HEK293T (cell line): ENCODE data around the gene FNDC3B.

ENCODE experiments used
- CTCF ChIA-PET: fragments of 350-600 bp; formaldehyde crosslinking; extraction: SDS; loops from one replicate; lab custom pipeline; 2021; ENCODE audit warnings: antibody characterized with exemption, inconsistent platforms; lab: Yijun Ruan, JAX
- POLR2A ChIA-PET: fragments of 350-600 bp; formaldehyde crosslinking; extraction: SDS; loops from one replicate; lab custom pipeline; 2020; ENCODE audit warnings: antibody characterized with exemption, inconsistent platforms; lab: Yijun Ruan, JAX
- DNase-seq: peaks from one replicate; pipeline ENCODE4 v3.0.0; 2012; ENCODE audit warnings: mixed read lengths; ENCODE audit errors: extremely low spot score
- ARNT ChIP-seq: fragments of 450-650 bp; IDR thresholded peaks from 2 replicates; pipeline ENCODE4 v1.6.1; 2017; ENCODE audit warnings: mild to moderate bottlenecking
- BHLHE40 ChIP-seq: fragments of 450-650 bp; IDR thresholded peaks from 2 replicates; pipeline ENCODE4 v1.6.1; 2016; ENCODE audit warnings: mild to moderate bottlenecking, moderate library complexity, borderline replicate concordance
- CTBP1 ChIP-seq: fragments of 450-650 bp; IDR thresholded peaks from 2 replicates; pipeline ENCODE4 v1.6.1; 2016; ENCODE audit warnings: borderline replicate concordance
- ELF4 ChIP-seq: fragments of 450-650 bp; IDR thresholded peaks from 2 replicates; pipeline ENCODE4 v1.6.1; 2017; ENCODE audit warnings: antibody characterized with exemption
- FOXA1 ChIP-seq: fragments of 450-650 bp; IDR thresholded peaks from 2 replicates; pipeline ENCODE4 v1.6.1; 2016; ENCODE audit warnings: mild to moderate bottlenecking
- FOXK2 ChIP-seq: fragments of 450-650 bp; IDR thresholded peaks from 2 replicates; pipeline ENCODE4 v1.6.1; 2016; ENCODE audit warnings: mild to moderate bottlenecking
- FOXM1 ChIP-seq: fragments of 450-650 bp; IDR thresholded peaks from 2 replicates; pipeline ENCODE4 v1.6.1; 2017; ENCODE audit warnings: mild to moderate bottlenecking, borderline replicate concordance
- HDGF ChIP-seq: fragments of 450-650 bp; IDR thresholded peaks from 2 replicates; pipeline ENCODE4 v1.6.1; 2017; ENCODE audit warnings: antibody characterized with exemption, borderline replicate concordance
- L3MBTL2 ChIP-seq: fragments of 450-650 bp; conservative IDR thresholded peaks from 2 replicates; pipeline ENCODE4 v1.6.1; 2016; ENCODE audit warnings: mild to moderate bottlenecking
- LEF1 ChIP-seq: fragments of 450-650 bp; IDR thresholded peaks from 2 replicates; pipeline ENCODE4 v1.6.1; 2017; ENCODE audit warnings: mild to moderate bottlenecking, borderline replicate concordance
- NFRKB ChIP-seq: fragments of 450-650 bp; IDR thresholded peaks from 2 replicates; pipeline ENCODE4 v1.6.1; 2016; ENCODE audit warnings: mild to moderate bottlenecking, moderate library complexity
- SP1 ChIP-seq: fragments of 450-650 bp; IDR thresholded peaks from 2 replicates; pipeline ENCODE4 v1.6.1; 2017
- SUZ12 ChIP-seq: fragments of 450-650 bp; IDR thresholded peaks from 2 replicates; pipeline ENCODE4 v1.6.1; 2016; ENCODE audit warnings: mild to moderate bottlenecking
- TARDBP ChIP-seq: fragments of 450-650 bp; IDR thresholded peaks from 2 replicates; pipeline ENCODE4 v1.6.1; 2016
- ZNF384 ChIP-seq: fragments of 450-650 bp; IDR thresholded peaks from 2 replicates; pipeline ENCODE4 v1.6.1; 2016
- TF ChIP-seq, protein P1 (sequence below): fragments of 450-650 bp; IDR thresholded peaks from 2 replicates; pipeline ENCODE4 v1.6.1; 2016

FNDC3B gene

DNA sequence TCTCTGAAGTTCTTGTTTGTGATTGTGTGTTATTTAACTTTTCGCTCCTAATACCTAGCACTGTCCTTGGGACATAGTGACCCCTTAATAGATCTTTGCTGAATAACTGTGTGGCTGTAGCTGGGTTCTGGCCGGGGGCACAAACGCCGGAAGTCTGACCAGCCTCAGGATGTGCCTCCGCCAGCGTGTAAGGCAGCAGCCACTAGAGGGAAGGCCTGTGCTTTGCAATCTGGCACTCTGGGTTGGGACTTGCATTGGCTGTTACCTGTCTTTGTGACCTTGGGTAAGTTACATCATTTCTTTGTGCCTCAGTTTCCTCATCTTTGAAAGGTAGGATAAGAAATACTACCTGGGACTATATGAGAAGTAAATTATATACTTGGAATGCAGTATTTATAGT is 250.2 kb downstream of the FNDC3B start:
- ChIA-PET CTCF (interaction anchor here (1.0 kb wide), 1 partner anchor 9 kb away, joined by 3 read pairs; no protein-coding TSS in a partner anchor), POLR2A (no interaction called here)
- TF ChIP-seq BHLHE40, result no peak
- TF ChIP-seq CTBP1, result no peak
- no peak for TF ChIP-seq ELF4
- no peak for TF ChIP-seq HDGF
- TF ChIP-seq FOXA1, result no peak
- no peak for TF ChIP-seq ZNF384
- no peak for TF ChIP-seq SUZ12
- TF ChIP-seq ARNT, result no peak
- no peak for TF ChIP-seq LEF1
- no peak for TF ChIP-seq L3MBTL2
- no peak for TF ChIP-seq SP1
- no peak for TF ChIP-seq FOXK2
- TF ChIP-seq TARDBP, result no peak
- TF ChIP-seq, protein P1, sequence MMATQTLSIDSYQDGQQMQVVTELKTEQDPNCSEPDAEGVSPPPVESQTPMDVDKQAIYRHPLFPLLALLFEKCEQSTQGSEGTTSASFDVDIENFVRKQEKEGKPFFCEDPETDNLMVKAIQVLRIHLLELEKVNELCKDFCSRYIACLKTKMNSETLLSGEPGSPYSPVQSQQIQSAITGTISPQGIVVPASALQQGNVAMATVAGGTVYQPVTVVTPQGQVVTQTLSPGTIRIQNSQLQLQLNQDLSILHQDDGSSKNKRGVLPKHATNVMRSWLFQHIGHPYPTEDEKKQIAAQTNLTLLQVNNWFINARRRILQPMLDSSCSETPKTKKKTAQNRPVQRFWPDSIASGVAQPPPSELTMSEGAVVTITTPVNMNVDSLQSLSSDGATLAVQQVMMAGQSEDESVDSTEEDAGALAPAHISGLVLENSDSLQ, result no peak
- TF ChIP-seq FOXM1, result no peak
- no peak for TF ChIP-seq NFRKB
- peak; percentile 22 for DNase-seq

DNA sequence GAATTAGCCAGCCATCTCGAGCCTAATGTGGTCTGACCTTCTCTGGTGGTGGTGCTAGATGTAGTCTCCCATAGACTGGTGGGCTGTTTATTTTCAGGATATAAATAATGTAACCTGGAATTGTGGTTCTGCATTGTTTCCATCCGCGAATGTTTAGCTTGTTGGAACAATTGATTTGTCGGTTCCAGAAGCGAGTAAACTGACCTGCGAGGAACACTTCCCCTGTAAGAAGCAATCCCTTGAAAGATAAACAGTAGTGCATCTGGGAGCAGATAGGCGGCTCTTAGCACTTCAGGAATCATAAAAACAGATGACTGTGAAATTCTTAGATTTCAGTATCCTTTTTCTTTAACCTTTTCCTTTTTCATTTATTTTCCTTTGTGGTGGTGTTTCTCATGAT is 251.1 kb downstream of the FNDC3B start:
- no peak for DNase-seq
- TF ChIP-seq SP1 (no peak), TARDBP (no peak), BHLHE40 (no peak), NFRKB (no peak), SUZ12 (no peak), L3MBTL2 (no peak), FOXA1 (no peak), CTBP1 (no peak), HDGF (no peak), ARNT (no peak), ZNF384 (no peak)
- TF ChIP-seq, protein P1, result no peak
- POLR2A ChIA-PET, result no interaction called here
- CTCF ChIA-PET, result no interaction called here

DNA sequence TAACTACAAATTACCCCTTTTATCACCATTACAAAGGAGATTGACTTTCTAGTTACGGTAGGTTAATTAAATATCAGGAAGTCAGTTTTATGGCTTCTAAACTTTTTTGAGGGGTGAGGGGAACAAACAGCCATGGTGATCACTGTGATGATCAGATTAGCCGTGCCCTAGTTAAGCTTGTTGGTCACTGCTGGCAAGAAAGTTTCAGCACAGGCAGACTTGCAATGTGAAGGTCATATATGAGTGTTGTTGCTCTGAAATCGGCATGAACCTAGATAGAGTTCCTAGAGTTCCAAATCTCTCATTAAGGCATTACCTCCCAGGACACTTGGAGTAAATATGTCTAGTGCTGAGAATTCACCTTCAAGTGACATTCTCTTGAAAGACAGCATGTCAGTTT is 252.3 kb downstream of the FNDC3B start:
- DNase-seq, result no peak
- POLR2A ChIA-PET, result no interaction called here
- TF ChIP-seq LEF1, result no peak
- TF ChIP-seq ELF4, result no peak
- no peak for TF ChIP-seq BHLHE40
- TF ChIP-seq L3MBTL2, result no peak
- no peak for TF ChIP-seq SUZ12
- TF ChIP-seq SP1, result no peak
- no peak for TF ChIP-seq ARNT
- no peak for TF ChIP-seq NFRKB
- TF ChIP-seq TARDBP, result no peak
- TF ChIP-seq CTBP1, result no peak
- TF ChIP-seq, protein P1, result no peak
- CTCF ChIA-PET, result no interaction called here

DNA sequence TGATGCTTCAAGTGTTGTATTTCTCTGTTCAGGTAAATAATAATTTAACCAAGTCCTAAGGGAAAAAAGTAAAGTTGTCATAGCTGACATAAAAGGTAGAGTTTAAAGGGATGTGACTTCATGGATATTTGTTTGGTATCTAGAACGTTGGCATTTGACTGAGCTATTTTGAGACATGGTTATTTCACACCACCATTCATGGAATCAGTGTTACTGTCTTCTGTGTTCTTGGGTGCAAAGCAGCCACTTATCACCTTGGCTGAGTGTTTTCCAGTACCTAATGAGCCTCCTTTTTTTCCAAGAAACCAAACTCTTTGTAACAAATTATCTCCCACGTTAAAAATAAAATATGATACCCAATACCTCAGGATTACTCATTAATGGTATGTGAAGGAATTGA is 253.0 kb downstream of the FNDC3B start:
- ChIA-PET POLR2A (interaction anchor here (0.6 kb wide), 1 partner anchor 264 kb away, joined by 3 read pairs; no protein-coding TSS in a partner anchor), CTCF (no interaction called here)
- DNase-seq, result no peak
- TF ChIP-seq ELF4 (no peak), NFRKB (no peak), SUZ12 (no peak), ZNF384 (no peak), FOXK2 (no peak), HDGF (no peak), FOXM1 (no peak), SP1 (no peak), ARNT (no peak), LEF1 (no peak), CTBP1 (no peak), BHLHE40 (no peak), L3MBTL2 (no peak), TARDBP (no peak), FOXA1 (no peak)
- TF ChIP-seq, protein P1, result no peak

DNA sequence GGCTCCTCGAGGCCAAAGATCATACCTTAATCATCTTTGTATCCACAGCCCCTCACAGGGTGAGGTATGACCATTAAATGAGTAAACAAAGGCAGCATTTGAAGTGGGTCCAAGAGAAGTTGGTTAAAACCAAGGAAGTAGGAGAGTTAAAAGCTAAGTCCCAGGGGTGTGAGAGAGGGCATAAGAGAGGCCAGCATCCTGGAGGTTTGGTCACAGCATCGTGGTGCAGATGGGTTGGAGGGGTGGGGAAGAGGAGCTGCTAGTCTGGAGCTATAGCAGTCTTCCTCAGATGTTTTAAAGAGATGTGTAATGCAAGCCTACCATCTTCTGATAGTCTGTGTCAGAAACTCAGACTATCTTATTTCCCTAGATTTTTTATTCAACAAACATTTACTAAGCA is 253.7 kb downstream of the FNDC3B start:
- DNase-seq, result no peak
- CTCF ChIA-PET, result no interaction called here
- POLR2A ChIA-PET, result no interaction called here
- TF ChIP-seq HDGF (no peak), TARDBP (no peak), BHLHE40 (no peak), SUZ12 (no peak), ELF4 (no peak), FOXM1 (no peak)

DNA sequence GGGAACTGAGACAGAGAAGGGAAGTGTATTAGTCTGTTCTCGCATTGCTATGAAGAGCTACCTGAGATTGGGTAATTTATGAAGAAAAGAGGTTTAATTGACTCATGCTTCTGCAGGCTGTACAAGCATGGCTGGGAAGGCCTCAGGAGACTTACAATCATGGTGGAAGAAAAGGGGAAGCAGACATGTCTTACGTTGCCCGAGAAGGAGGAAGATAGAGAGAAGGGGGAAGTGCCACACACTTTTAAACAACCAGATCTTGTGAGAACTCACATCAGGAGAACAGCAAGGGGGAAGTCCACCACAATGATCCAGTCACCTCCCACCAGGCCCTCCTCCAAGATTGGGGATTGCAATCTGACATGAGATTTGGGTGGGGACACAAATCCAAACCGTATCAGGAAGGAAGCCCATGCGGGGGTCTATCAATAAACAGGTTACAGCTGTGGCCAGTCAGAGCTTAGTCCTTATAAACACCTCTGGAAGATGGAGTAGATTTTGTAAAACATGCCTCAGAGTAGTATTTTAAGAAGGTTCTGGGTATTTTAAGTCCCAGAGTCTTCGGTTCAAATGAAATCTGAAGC is 254.9 kb downstream of the FNDC3B start:
- TF ChIP-seq TARDBP, result no peak
- TF ChIP-seq LEF1, result no peak
- TF ChIP-seq FOXA1, result no peak
- TF ChIP-seq, protein P1, result no peak
- no peak for TF ChIP-seq ZNF384
- TF ChIP-seq ELF4, result no peak
- no peak for TF ChIP-seq CTBP1
- TF ChIP-seq FOXK2, result no peak
- no peak for TF ChIP-seq ARNT
- TF ChIP-seq FOXM1, result no peak
- TF ChIP-seq SUZ12, result no peak
- TF ChIP-seq NFRKB, result no peak
- POLR2A ChIA-PET, result no interaction called here
- CTCF ChIA-PET, result no interaction called here
- DNase-seq, result no peak
